Adrenal gland (tissue), 12 donors: ENCODE results near the gene PDE3A. TPM values are rescaled to one million over a fixed set of nuclear protein-coding genes. Genes with fewer than 3 reads are reported as not detected.

Source experiments
- DNase-seq, 7 donors: peaks; one replicate each; pipeline ENCODE4 v3.0.0-alpha.2; 2019 to 2020
- H3K27ac ChIP-seq, 5 donors: fragments of 200-600 bp; sonication (generic) in 4 of 5; 1 replicate in 3 of 5; 2 replicates in 2 of 5; pipeline versions ENCODE4 v1.5.1 to v1.8.0; 2016 to 2020; ENCODE audit warnings: mild to moderate bottlenecking in 1 of 5
- H3K27me3 ChIP-seq: fragments of 200-600 bp; 2 replicates; pipeline ENCODE4 v1.8.0; 2021
- H3K36me3 ChIP-seq, 2 donors: fragments of 200-600 bp; replicated peaks in 1 of 2; 1 replicate in 1 of 2; 2 replicates in 1 of 2; pipeline versions ENCODE4 v1.5.1 to v1.8.0; 2018 to 2022
- H3K4me1 ChIP-seq, 2 donors: fragments of 200-600 bp; replicated peaks in 1 of 2; 1 replicate in 1 of 2; 2 replicates in 1 of 2; pipeline versions ENCODE4 v1.5.1 to v1.8.0; 2018 to 2021
- H3K4me3 ChIP-seq, 4 donors: fragments of 200-600 bp; sonication (generic) in 3 of 4; one replicate each; pipeline ENCODE4 v1.5.1; 2016 to 2018
- H3K9me3 ChIP-seq, 3 donors: fragments of 200-600 bp; sonication (generic) in 1 of 3; replicated peaks in 1 of 3; 1 replicate in 2 of 3; 2 replicates in 1 of 3; pipeline versions ENCODE4 v1.5.1 to v1.8.0; 2016 to 2021
- POLR2A ChIP-seq, 2 donors: fragments of 450-650 bp; IDR thresholded peaks; one replicate each; pipeline ENCODE4 v1.6.1; 2017; ENCODE audit warnings: antibody characterized with exemption in 2 of 2, mild to moderate bottlenecking in 2 of 2, moderate library complexity in 1 of 2
- WGBS, 4 donors: extraction: QIAGEN DNeasy Blood & Tissue Kit in 2 of 4; methylation state at CpG; one replicate each; pipeline versions ENCODE4 v1.1.5 to v1.1.7; 2013 to 2017; 5-methylcytosine and 5-hydroxymethylcytosine counted together
- intact Hi-C, 2 donors: fragments of 100-400 bp; cut with DNase I; formaldehyde crosslinking; loops; one replicate each; pipeline versions ENCODE4 v1.14.1 to v1.15.0; 2022 to 2023
- polyA plus RNA-seq, 3 donors: library from polyadenylated mRNA; stranded (reverse); fragments of 200-250 nt in 2 of 3; fragments of 350-450 nt in 1 of 3; fragmentation: Illumina TruSeq in 1 of 3; extraction: RNeasy Lipid Tissue Mini Kit (QIAGEN cat#74804) in 1 of 3; gene quantifications; one replicate each; pipeline ENCODE4 v1.2.3, GENCODE V29; 2013 to 2014
- total RNA-seq, 9 donors: library from RNA; depleted of rRNA in 4 of 9; stranded (reverse); fragments of >200 nt in 4 of 9; fragments of 120-200 nt in 1 of 9; fragmentation: NEBNext Ultra II Directional in 1 of 9; extraction: Animal tissue kit (Norgen Biotek cat#: 25700) in 1 of 9; gene quantifications; one replicate each; pipeline versions ENCODE4 v1.1.0 to v1.2.4, GENCODE V29; 2013 to 2023
- TF ChIP-seq, protein P1 (sequence below), 6 experiments: fragments of 450-650 bp in 4 of 6; fragments of 200-600 bp in 2 of 6; sonication (generic) in 1 of 6; IDR thresholded peaks; 1 replicate in 5 of 6; 2 replicates in 1 of 6; pipeline versions ENCODE4 v1.5.1 to v1.8.0; 2016 to 2021; ENCODE audit warnings: antibody characterized with exemption in 6 of 6, mild to moderate bottlenecking in 2 of 6, moderate library complexity in 1 of 6
- donor health status: healthy with polysubstance abuse.
- donor health status: Bipolar disorder and iron deficiency.
- donor health status: DM: yes; HTN: yes; CAD: no.
- donor health status: DM: no; HTN: no; CAD: no.
- donor health status: DM: no; HTN: no; CAD: no.
- donor health status: DM: yes; HTN: yes; CAD: no.

Gene PDE3A
- total and polyA plus RNA-seq, 12 donors = 0.61 to 4.6 (median 1.4) TPM

DNA sequence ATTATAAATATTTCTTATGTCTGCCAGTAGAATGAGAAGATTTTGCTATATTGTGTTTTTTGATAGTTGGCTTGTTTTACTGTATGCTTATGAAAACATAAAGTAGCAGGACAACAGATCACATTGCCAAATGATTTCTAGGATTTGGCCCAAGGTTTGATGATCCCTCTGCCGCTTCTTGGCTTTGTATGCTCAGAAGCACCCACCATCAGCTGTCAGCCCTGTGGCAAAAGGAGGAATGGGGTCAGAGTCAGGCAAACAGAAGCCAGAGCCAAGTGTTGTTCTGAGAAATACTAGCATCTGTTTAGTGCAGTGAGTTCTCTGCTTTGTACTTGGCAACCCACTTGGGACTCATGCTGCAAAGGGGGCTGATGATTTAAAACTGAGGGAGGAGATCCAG lies 152.2 kb downstream of the PDE3A start:
- TF ChIP-seq POLR2A (IDR thresholded peaks at IDR 0.05) = no peak
- TF ChIP-seq, protein P1, sequence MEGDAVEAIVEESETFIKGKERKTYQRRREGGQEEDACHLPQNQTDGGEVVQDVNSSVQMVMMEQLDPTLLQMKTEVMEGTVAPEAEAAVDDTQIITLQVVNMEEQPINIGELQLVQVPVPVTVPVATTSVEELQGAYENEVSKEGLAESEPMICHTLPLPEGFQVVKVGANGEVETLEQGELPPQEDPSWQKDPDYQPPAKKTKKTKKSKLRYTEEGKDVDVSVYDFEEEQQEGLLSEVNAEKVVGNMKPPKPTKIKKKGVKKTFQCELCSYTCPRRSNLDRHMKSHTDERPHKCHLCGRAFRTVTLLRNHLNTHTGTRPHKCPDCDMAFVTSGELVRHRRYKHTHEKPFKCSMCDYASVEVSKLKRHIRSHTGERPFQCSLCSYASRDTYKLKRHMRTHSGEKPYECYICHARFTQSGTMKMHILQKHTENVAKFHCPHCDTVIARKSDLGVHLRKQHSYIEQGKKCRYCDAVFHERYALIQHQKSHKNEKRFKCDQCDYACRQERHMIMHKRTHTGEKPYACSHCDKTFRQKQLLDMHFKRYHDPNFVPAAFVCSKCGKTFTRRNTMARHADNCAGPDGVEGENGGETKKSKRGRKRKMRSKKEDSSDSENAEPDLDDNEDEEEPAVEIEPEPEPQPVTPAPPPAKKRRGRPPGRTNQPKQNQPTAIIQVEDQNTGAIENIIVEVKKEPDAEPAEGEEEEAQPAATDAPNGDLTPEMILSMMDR (IDR thresholded peaks at IDR 0.05) = no peak
- no peak for DNase-seq
- no peak overlapping the region for H3K27ac ChIP-seq
- intact Hi-C loops = no loop called here
- no peaks in the 10 kb centered on the region for H3K27me3 ChIP-seq
- H3K4me1 ChIP-seq = no peaks in the 10 kb centered on the region
- no peaks in the 10 kb centered on the region for H3K9me3 ChIP-seq
- H3K4me3 ChIP-seq = no peak overlapping the region
- no peaks in the 10 kb centered on the region for H3K36me3 ChIP-seq
- 47 to 70% (median 65%) methylated on average over 1 of the region's 1 CpG for WGBS, 4 donors

DNA sequence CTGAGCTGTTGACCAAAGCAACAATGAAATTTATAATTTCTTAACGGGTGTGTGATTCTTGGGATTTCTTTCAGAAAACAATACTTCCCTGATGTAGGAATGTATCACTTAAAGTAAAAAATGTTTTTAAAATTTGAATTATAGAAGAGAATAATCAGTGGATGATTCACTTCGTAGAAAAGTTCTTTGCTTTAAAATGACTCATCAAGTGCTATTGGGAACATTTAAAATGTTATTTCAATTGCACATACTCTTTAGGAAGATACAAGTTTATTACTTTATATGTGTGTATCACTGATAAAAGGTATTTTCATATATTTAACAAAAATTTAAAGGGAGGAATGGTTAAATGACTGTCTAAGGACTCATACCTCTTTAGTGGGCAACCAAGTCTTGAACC lies 155.3 kb downstream of the PDE3A start:
- DNase-seq = no peak
- WGBS, 4 donors = 52 to 60% (median 58%) methylated on average over 2 of the region's 2 CpGs
- no peaks in the 10 kb centered on the region for H3K36me3 ChIP-seq
- H3K27me3 ChIP-seq = no peaks in the 10 kb centered on the region
- no peak overlapping the region for H3K4me3 ChIP-seq
- H3K9me3 ChIP-seq = no peaks in the 10 kb centered on the region
- no peak overlapping the region for H3K27ac ChIP-seq
- no peaks in the 10 kb centered on the region for H3K4me1 ChIP-seq
- no peak for TF ChIP-seq POLR2A (IDR thresholded peaks at IDR 0.05)
- TF ChIP-seq, protein P1 (IDR thresholded peaks at IDR 0.05) = no peak
- intact Hi-C loops = no loop called here

DNA sequence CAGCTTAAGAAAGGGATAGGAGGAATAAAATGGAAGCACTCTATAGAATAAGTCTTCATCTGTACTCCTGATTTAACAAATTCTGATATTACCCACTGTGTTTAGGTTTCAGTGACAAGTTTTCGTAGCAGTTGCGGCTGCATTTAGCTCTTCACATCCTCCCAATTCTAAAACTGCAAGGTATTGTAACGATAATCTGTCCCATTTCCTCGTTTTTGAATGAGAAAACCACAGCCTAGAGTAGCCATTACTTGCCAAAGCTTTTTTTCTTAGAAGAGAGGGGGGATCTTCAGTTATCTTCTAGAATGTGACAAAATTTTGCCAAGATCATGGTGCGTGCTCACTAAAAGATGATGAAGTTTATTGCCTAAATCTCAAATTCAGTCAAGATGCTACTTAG lies 155.8 kb downstream of the PDE3A start:
- no peak for DNase-seq
- no peak for TF ChIP-seq POLR2A (IDR thresholded peaks at IDR 0.05)
- TF ChIP-seq, protein P1 (IDR thresholded peaks at IDR 0.05) = no peak
- Histone ChIP-seq H3K27ac (no peak overlapping the region), H3K4me3 (no peak overlapping the region), H3K27me3 (no peaks in the 10 kb centered on the region), H3K36me3 (no peaks in the 10 kb centered on the region), H3K9me3 (no peaks in the 10 kb centered on the region), H3K4me1 (no peaks in the 10 kb centered on the region)
- WGBS, 4 donors = 74 to 85% (median 77%) methylated on average over 5 of the region's 5 CpGs
- intact Hi-C loops = no loop called here

DNA sequence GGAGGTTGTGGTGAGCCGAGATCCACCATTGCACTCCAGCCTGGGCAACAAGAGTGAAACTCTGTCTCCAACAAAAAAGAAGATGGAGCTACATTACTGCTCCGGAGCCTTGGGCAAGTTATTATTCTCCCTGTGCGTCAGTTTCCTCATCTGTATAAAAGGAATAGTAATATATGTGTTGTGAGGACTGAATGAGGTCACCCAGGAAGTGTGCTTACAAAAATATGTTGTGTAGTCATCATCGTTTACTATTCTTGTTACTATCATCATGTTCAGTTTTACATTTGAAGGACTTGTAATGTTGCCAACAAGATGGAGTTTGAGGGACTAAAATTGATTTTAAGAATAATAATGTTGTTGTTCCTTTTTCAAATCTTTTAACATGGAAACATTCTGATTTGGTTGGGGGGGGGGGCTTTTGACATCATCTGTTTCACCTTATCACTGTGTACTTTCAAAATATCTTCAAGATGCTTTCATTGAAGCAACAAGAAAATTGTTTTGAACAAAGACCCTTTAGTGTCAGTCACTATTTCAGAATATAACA lies 156.8 kb downstream of the PDE3A start:
- 83 to 93% (median 86%) methylated on average over 4 of the region's 4 CpGs for WGBS, 4 donors
- TF ChIP-seq, protein P1 (IDR thresholded peaks at IDR 0.05) = no peak
- TF ChIP-seq POLR2A (IDR thresholded peaks at IDR 0.05) = no peak
- H3K36me3 ChIP-seq = no peaks in the 10 kb centered on the region
- intact Hi-C loops = no loop called here
- no peak overlapping the region for H3K4me3 ChIP-seq
- no peaks in the 10 kb centered on the region for H3K4me1 ChIP-seq
- DNase-seq = no peak
- no peaks in the 10 kb centered on the region for H3K9me3 ChIP-seq
- no peak overlapping the region for H3K27ac ChIP-seq
- H3K27me3 ChIP-seq = no peaks in the 10 kb centered on the region
